HG03571 (cell line): Measurements from ENCODE around the gene SNPH.
"Not testable (repeated sequence)": the region's sequence is repeated elsewhere in the genome, so short reads cannot be mapped to it uniquely, and the experiment has no call there.

ENCODE experiments used
- ATAC-seq: cut with Tn5 transposase; IDR thresholded peaks from one replicate; pipeline ENCODE4 v1.9.1; 2021; ENCODE audit not compliant: unreplicated experiment

The SNPH gene

GRCh38 chr20:1266167-1266973 lies at the start of gene SNPH:
TSS of gene SNPH (plus strand) at chr20:1266294. CDS start at chr20:1296240, 29,946 bp downstream.
- ATAC-seq: no peak

- ATAC-seq: not testable (repeated sequence)
These were observed 49.3 kb upstream of the SNPH start for GRCh38 chr20:1216527-1217427.

- ATAC-seq: not testable (repeated sequence)
These were observed 43.3 kb upstream of the SNPH start for GRCh38 chr20:1222750-1223149.

GRCh38 chr20:1224205-1224890 lies 41.7 kb upstream of the SNPH start:
- ATAC-seq: no peak

GRCh38 chr20:1225263-1225782 lies 40.8 kb upstream of the SNPH start:
- ATAC-seq: no peak

GRCh38 chr20:1225783-1226654 lies 40.1 kb upstream of the SNPH start, which contains the start of gene RAD21L1:
TSS of gene RAD21L1 (plus strand) at chr20:1226044. CDS start at chr20:1228454, 2,410 bp downstream.
- no peak for ATAC-seq

- ATAC-seq: no peak
These were observed 36.6 kb upstream of the SNPH start for GRCh38 chr20:1229541-1229940.

GRCh38 chr20:1232286-1233111 lies 33.6 kb upstream of the SNPH start:
- no peak for ATAC-seq

- no peak for ATAC-seq
These were observed 25.5 kb upstream of the SNPH start for GRCh38 chr20:1240549-1240948.

GRCh38 chr20:1241456-1241855 lies 24.6 kb upstream of the SNPH start:
- no peak for ATAC-seq

- no peak for ATAC-seq
These were observed 24.0 kb upstream of the SNPH start for GRCh38 chr20:1242099-1242498.

- ATAC-seq: no peak
These were observed 23.6 kb upstream of the SNPH start for GRCh38 chr20:1242530-1242929.

- no peak for ATAC-seq
These were observed 20.5 kb upstream of the SNPH start for GRCh38 chr20:1245578-1245977.

- no peak for ATAC-seq
These were observed 18.4 kb upstream of the SNPH start for GRCh38 chr20:1247689-1248088.

- ATAC-seq: not testable (repeated sequence)
These were observed 15.8 kb upstream of the SNPH start for GRCh38 chr20:1250282-1250681.

GRCh38 chr20:1252416-1252815 lies 13.7 kb upstream of the SNPH start:
- no peak for ATAC-seq

- ATAC-seq: no peak
These were observed 11.8 kb upstream of the SNPH start for GRCh38 chr20:1254254-1254653.

- no peak for ATAC-seq
These were observed 10.4 kb upstream of the SNPH start for GRCh38 chr20:1255675-1256074.

GRCh38 chr20:1263853-1264252 lies 2.2 kb upstream of the SNPH start:
- no peak for ATAC-seq
